ENCODE data around the gene CPB2.

CPB2 gene, protein sequence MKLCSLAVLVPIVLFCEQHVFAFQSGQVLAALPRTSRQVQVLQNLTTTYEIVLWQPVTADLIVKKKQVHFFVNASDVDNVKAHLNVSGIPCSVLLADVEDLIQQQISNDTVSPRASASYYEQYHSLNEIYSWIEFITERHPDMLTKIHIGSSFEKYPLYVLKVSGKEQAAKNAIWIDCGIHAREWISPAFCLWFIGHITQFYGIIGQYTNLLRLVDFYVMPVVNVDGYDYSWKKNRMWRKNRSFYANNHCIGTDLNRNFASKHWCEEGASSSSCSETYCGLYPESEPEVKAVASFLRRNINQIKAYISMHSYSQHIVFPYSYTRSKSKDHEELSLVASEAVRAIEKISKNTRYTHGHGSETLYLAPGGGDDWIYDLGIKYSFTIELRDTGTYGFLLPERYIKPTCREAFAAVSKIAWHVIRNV

DNA sequence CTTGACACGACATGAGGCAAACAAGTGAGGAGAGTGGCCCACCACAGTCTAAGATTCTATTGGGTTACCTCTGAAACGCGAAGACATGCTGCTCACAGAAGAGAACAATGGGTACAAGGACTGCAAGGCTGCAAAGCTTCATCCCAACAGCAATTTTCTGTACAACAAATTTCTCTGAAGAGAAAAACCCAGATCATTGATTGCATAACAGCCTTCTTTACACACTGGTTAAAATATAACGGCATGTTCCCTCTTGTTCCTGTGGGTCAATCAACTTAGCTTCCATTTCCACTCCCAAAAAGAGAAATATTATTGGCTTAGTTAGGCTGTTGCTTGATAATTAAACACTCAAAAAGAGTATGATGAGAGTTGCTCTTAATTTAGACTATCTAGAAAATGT, at the start of gene CPB2:
Gene CPB2, minus strand, starts transcription at position 166 of the 400 bp plus-strand sequence. Its CDS starts 24 bp downstream, at position 142.
- no peak for DNase-seq

DNA sequence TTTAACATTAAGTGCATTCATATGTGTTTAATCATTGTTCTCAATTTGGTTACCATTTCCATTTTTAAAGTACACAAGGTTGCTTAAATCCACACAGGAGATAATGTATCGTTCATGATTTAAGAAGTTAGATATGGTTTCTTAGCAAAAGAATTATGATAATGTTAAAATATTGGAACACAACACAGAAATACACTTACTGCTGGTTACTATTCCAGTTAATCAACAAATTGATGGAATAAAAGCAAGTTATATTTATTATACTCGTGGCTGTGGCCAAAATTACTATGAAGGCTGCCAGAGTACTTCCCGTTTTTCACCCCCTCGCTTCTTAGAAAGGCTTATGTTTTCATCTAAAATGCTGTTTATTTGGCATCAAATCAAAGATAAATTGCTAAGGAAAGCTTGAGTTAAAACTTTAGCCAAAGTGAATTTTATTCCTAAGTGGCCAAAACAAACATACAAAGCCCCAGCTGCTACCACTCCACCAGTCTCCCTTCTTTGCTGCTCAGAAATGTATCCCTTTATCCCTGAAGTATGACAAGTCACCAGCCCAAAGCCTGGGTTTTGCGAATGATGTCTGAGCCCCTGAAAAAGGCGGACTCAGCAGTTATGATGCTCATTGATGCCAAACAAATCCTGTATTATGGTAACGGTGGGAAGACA, 49.4 kb upstream of the CPB2 start:
- DNase-seq: no peak

DNA sequence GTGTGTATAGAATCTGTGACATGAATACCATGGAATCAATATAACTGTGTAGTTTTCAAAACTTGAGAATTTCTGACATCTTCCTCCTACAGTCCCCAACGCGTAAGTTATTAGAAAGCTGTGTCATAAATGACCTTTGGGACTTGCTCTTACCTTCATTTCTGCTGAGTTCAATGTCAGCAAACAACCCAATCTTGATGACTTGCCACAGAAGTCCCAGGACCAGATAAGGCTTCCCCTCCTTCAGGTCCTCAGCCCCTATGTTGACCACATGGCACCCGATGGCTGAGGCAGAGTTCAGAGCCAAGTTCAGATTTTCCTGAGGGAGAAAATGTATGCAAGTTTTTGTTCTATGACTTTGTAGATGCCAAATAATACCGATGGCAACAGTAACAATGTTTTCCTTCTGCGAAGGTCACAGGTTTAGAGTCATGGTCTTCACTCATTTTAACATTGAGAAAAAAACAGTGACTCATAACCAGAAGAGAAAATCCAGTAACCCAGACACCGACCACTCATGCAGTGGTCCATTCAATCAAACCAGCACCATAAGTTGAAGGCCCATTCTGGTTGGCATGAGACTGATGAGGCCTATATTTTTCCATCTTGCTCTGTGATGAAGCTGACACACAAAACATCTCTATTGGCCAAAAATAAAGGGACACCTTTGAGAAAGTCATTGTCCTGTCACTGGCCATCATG, 47.9 kb upstream of the CPB2 start:
- no peak for DNase-seq

DNA sequence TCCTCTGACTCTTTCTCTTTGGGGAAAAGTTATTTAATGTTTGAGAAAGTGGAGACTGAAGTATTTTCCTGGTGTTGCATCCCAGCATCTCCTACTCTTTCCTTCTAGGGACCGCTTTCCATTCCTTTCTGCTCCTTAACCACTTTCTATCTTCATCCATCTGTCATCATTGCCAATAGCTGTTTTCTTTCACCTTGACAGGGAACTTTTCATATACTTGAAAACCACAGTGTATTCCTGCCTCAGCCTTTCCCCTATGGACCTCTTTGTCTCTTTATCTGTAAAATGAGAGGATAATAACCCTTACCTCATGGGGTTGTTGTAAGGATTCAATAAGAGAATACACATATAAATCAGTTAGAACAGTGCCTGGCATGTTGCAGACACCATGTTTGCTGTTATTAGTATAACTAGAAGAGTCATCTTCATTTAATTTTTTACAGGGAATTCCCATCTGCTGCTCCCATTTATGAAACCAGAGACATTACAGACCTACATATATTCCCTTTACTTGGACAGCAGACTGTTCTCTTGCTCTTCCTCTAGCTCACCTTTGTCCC, 45.4 kb upstream of the CPB2 start:
- DNase-seq: no peak

DNA sequence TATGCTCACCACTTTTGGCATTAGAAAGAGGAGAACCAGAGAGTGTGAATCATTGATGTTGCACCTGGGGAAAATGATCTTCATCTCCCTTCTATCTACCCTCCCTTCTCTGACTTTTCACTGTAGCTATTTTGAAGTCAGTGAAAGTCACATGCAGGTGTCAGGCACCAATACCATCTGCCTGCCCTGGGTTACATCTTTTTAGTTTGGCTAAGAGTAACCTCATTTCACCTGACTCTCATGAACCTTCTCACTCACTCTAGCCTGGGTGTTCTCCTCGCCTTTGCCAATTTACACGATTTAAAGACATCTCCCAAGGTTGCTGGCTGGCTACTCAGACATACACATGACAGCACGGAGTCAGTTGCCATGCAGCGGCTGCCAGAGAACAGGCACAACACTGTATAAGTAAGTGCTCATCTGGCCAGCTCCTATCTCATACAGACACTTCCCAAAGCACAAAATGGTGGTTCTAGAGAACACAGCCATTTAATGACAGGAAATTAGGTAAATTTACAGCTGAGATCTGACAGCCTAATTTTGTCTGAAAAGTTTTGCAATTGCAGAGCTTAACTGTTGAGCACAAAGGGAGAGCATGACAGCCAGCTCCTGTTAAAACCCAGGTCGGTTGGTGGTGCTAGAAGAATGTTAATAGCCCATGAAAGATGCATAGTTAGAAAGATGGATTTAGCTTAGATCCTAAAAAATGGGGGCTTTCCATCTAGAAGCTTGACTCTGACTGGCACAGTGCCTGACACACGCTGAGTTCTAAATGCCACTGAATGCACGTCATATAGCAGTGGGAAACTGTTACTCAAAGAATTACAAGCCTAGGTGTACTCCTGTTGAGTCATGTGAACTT, 44.7 kb upstream of the CPB2 start:
- DNase-seq: peak; percentile 80

DNA sequence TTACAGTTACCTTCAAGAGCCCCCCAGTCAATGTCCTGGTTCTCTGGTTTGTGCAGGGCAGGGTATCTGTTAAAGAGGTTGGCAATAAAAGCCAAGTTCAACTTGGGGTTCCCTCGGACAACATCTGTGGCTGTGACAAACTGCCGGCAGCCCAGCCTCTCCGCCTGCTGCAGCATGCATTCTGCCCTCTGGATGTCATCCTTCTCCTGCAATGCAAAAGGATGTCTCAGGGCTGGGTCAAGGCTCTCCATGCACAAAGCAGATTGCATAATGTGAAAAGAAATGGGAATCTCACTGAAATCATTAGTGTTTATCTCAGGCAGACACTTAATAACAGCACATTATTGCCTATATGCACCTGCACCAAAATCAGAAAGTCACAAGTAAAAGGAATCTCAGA, 42.1 kb upstream of the CPB2 start:
- DNase-seq: no peak

DNA sequence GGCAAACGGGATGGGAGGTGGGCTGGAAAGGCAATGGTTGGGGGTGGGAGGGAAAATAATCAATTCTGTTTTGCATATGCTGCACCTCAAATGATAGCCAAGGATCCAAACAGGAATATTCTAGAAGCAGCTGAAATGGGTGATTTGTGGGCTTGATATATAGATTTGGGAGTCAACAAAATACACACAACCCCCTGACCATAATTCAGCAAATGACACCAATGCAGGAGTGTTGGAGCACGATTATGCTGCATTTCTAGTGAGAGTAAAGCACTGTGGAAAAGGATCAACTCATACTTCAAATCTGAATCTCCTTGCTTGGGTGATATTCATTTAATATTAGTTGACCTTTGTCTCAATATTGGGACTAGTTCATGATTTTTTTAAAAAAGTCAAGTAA, 41.1 kb upstream of the CPB2 start:
- no peak for DNase-seq

DNA sequence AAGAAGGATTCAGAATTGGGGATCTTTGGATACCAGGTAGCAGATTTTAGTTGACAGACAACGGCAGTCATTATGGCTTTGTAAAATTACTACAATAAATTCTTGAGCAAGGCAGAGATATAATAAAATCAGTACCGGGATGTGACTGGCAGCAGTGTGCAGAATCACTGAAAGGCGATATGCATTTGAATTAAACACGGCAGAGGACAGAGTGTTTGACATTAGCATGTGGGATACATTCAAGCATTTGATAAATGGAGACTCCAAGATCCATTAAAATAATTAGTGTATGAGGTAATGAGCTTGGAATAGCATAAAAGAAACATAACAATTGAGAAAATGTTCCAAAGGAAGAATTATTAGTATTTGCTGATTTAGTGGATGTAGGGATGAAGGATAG, 40.3 kb upstream of the CPB2 start:
- DNase-seq: no peak

DNA sequence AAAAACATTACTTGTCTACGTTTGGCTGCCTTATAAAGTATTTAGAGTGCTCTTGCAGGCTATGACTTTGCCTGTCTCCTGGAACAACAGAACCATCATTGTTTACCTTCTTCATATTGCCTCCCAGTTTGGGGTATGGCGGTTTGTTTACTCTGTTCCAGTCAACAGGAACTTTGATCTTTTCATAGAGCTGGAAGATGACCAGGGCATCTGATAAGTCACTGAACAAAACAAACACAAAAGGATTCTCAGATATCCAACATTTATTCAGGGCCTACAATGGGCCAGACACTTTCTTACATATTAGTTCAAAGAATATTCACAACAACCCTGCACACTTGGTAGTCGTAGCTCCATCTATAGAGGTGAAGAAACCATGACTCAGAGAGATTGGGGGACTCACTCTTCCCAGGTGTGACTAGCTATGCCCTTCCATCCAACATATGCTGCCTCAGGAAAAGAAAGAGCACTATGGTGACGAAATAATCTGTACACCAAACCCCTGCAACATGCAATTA, 38.4 kb upstream of the CPB2 start:
- no peak for DNase-seq

DNA sequence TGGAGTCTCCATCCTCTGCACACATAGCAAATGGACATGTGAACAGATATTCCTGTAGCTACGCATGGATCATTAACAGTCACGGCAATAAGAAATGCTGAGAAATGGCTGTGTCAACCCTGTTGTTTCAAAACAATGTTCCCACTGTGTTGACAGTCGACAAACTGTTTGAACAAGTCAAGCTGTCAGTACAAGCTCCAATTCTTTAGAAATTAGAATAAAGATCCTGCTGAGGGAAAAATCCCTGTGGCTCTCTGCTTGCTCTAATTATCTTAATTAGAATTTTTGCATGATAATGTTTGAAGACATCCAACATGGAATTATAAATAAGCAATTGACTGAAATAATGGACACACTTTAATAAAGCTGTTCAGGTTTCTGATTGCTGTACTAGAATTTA, 37.9 kb upstream of the CPB2 start:
- no peak for DNase-seq

DNA sequence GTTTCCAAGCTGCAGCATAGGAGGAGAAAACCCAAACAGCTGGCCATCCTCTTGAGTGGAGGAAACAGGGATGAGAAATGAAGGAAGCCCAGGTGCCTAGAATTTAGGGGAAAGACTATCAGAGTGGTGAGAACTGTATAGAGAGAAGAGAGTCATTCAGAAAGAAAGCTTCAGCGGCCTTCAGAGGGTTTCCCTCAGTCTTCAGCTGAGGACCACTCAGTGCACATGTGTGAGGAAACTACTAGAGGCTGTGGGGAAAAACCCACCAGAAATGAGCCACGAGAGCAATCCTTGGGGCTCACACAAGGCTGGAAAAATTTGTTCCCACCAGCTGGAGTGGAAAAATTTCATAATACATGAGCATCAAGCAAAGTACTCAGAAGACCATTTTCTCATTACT, 35.2 kb upstream of the CPB2 start:
- no peak for DNase-seq

DNA sequence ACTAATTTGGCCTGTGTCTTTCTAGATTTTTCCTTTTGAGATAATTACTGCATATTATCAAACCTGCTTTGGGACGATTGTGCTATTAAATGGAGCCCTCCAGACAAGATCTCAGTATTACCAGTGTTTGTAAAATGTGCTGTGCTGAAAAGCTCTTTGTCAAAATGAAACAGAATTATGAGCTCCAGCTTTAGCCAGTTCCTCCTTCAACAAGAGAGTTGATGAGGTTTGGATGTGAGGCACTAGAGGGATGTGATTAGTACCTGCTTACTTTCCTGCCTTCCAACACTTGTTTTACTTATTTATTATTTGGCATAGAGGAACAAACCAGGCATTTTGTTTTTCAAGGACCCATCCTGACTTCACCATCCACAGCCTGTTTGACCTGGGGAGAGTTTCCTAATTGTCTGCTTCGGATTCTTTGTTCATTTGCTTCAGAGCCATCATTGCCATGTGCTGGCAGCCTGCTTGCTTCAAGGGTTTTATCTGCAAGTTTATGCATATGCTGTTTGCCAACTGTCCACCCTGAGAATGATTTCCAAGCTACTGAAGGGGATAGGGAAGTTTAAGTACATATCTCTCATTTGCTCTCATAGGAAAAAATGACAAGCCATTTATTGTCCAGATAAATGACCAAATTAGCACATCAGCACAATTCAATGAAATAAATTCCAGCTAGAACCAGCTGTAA, 32.9 kb upstream of the CPB2 start:
- DNase-seq: no peak

DNA sequence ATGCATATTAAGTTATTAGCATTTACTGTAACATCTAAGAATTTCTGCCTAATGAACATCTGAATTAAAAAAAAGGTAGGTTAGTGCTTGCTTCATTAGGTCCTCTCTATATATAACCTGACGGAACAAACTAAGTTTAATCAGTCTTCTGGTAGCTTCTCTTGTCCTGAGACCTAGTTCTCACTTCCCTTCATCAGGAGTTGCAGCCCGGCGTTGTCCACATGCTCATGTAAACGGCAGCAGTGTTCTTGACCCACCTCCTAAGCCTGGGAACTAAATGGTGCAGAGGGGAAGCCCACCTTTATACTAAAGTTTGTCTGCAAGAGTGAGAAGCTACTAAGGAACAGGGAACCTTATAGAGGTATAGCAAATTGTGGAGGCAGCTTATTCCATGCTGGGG, 31.9 kb upstream of the CPB2 start:
- DNase-seq: no peak

DNA sequence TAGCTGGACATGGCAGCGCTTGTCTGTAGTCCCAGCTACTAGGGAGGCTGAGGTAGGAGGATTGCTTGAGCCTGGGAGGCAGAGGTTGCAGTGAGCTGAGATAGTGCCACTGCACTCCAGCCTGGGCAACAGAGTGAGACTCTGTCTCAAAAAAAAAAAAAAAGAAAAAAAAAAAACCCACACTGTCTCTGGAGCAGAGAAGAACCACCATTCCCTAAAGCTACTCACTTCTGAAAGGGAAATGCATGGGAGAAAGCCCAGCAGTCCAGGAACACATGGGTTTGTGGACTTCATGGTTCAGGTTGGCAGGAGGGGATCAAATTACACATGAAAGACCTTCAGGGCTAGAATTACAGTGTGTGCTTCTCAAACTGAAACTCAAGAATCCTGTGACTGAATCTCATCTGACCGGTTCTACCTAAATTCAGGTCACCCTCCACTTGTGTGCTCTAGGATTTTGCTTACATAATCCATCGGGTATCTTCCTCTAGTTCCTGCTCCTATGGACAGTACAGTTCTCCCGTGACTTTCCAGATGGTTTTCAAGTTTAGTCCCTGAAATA, 30.2 kb upstream of the CPB2 start:
- DNase-seq: no peak

DNA sequence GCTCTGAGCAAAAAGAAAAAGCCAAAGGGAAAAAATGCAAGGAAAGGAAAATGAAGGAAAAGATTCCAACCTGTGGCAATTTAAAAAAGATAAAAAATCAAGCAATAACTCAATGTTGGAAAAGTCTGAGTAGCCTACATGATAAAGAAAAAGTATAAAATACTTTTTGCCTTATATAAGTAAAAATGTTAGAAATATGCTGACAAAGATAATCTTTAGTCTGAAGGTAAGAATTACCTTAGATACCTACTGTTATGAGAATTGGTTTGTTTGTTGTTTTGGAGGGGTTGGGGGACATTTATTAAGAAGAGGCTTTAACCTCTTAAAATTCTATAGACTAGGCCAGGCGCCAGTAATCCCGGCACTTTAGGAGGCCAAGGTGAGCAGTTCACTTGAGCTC, 29.7 kb upstream of the CPB2 start:
- no peak for DNase-seq

DNA sequence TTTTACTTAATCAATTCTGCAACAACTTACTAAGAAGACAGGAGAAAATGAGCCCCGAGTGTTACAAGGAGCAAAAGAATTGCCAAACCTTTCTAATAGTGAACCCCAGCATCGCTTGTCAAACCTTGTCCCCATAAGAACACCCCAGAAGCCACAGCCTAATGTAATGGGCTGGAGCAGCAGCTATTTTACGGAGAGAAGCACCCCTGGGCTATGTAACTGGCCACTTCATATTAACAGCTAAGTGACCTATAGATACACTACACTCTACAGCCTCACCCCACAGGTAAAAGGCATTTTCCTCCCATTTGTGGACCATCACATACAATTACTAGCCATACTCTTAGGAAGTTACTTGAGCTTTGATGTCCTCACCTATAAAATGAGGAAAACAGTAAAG, 27.3 kb upstream of the CPB2 start:
- no peak for DNase-seq

DNA sequence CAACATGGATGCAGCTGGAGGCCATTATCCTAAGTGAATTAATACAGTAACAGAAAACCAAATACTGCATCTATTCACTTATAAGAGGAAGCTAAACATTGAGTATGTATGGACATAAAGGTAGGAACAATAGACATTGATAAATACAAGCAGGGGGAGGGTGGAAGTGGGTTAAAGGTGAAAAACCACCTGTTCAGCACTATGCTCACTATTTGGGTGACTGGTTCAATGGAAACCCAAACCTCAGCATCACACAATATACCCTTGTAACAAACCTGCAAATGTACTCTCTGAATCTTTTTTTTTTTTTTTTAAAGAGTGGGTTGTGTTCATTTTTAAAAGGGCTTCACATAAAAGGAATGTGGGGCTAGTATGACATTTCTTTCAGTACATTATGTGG, 26.9 kb upstream of the CPB2 start:
- no peak for DNase-seq

DNA sequence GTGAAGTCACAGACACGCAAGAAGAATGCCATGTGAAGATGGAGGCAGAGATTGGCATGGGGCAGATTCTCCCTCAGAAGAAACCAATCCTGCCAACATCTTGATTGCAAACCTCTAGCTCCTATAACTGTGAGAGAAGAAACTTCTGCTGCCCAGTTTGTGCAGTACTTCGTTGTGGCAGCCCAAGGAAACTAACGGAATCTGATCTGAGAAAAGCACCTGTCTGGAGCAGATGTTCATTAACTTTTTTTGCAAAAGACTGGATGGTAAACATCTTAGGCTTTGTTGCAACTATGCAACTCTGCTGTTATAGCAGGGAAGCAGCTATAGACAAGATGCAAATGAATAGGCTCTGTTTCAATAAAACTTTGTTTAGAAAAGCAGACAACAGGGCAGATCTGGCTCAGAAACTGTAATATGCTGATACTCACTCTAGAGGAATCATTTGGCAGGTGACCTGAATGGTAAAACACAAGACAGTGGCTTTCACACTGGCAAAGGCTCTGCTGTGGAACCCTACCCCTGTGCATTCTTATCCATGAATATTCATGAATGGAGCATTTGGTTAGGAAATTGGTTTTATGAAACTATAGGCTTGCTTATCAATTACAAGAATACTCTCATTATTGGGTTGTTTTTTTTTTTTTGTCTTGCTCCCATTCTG, 25.3 kb upstream of the CPB2 start:
- no peak for DNase-seq

DNA sequence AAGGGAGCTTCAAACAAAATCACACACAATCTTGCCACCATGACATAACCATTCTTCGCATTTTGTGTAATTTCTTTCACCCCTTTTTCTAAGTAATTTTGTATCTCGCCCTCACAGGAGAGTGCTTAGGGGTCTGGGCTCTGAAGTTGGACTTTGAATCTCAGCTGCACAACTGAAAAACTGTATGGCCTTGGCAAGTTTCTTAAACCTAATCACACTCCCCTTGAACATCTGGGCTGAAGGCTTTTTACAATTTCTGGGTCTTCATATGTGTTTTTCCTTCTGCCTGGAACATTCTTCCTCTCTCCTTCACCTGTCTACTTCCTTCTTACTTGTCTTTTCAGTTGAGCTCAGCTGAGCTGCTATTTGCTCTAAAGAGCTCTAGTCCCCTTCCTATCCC, 24.3 kb upstream of the CPB2 start:
- no peak for DNase-seq

DNA sequence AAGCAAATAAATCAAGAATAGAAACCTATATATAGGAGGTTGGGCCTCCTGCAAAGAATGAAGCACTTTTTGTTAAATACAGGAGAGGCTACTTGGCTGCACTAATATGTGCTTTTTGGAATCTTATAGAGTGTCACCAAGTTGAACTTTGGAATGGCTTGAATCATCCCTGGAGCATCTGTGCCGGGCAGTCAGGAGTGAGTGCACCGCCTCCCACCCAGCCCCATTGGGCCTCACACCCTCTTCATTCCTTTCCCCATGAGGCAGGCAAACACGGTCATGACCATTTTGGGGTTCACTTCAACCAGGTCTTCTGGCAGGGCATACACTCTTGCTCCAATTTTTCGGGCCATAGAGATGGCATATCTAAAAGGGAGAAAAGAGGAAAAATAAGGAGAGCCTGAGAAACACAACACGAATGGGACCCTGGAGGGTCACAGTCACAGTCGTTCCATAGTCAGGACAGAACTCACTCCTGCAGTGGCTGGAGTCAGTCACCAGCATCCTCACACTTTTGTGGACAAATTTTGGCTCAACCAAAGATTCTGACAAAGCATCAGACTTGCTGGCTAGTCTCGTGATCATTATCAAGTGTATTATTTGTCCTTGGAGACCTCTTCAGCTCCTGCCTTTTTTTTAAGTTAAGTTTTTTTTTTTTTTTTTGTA, 22.7 kb upstream of the CPB2 start:
- no peak for DNase-seq

All from fibroblast of skin of right biceps (primary cell).